ENCODE measurements around the gene MYO7B.

MYO7B gene

DNA sequence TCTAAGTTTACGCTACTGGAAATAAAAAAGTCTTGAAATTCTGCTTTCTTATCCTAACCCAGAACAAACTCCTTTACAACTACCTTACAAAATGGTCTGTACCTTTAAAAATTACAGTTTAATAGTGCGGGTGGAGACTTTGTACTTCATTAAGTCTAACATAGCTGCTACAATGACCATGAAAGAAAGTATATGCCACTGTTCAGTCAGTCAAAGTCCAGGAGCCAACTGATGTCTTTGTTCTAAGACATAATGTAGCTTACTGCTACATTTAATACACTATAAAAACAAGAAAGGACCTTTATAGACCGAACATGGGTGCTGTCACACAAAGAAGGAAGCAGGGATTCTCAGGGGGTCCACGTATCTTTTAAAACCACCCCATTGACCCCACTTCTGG is 45.2 kb upstream of the MYO7B start:
- Histone ChIP-seq H3K36me3 (replicated peaks; ENCODE audit: insufficient read depth, low read length) (peaks cover 28% of the 10 kb centered on the region), H3K4me2 (ENCODE audit: low read depth, low read length) (no peak overlapping the region), H3K4me1 (ENCODE audit: low read length) (no peaks in the 10 kb centered on the region), H3K4me3 (ENCODE audit: low read length) (no peak overlapping the region), H3K27ac (ENCODE audit: low read length) (no peak overlapping the region), H3K9me3 (replicated peaks; ENCODE audit: insufficient read depth, low read length) (no peaks in the 10 kb centered on the region), H3K79me2 (ENCODE audit: low read length) (no peaks in the 10 kb centered on the region), H3F3A (ENCODE audit: insufficient read depth, low read length) (no peaks in the 10 kb centered on the region; the same call in 1 of the 2 replicates), H3K9ac (ENCODE audit: low read length) (no peak overlapping the region), H3K27me3 (replicated peaks; ENCODE audit: insufficient read depth, low read length) (no peaks in the 10 kb centered on the region), H2AFZ (ENCODE audit: low read length) (no peak overlapping the region), H4K20me1 (ENCODE audit: insufficient read depth, low read length) (no peaks in the 10 kb centered on the region), H3K9me2 (replicated peaks; ENCODE audit: insufficient read depth, low read length) (no peaks in the 10 kb centered on the region)
- no peak for DNase-seq
- TF ChIP-seq CTCF (IDR thresholded peaks at IDR 0.05; ENCODE audit: low read length) (no peak), EZH2 (optimal IDR thresholded peaks at IDR 0.05; ENCODE audit: low read depth, low read length) (no peak), EZH2phosphoT487 (IDR thresholded peaks at IDR 0.05; ENCODE audit: low read length) (no peak)

DNA sequence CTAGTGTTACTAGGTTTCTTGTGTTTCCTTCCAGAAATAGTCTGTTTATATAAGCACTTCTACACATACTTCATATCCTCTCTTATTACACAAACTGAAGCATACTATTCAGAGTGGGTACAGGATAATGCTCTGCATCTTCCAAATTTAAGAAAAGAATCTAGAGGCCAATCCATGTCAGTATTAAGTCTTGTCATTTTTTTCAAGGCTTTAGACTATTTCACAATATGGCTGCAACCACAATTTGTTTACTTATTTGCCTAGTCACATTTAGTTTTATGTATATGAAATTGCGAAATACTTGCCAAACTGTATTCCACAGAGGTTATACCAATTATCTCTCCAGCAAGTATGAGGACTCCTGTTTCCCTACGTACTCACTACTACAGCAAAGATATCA is 37.1 kb upstream of the MYO7B start:
- DNase-seq, result no peak
- Histone ChIP-seq H3K4me2 (ENCODE audit: low read depth, low read length) (no peak overlapping the region), H3K27me3 (replicated peaks; ENCODE audit: insufficient read depth, low read length) (no peaks in the 10 kb centered on the region), H3K4me1 (ENCODE audit: low read length) (no peaks in the 10 kb centered on the region), H3K9me2 (replicated peaks; ENCODE audit: insufficient read depth, low read length) (no peaks in the 10 kb centered on the region), H3K79me2 (ENCODE audit: low read length) (peaks cover 5% of the 10 kb centered on the region), H3K36me3 (replicated peaks; ENCODE audit: insufficient read depth, low read length) (peaks cover 20% of the 10 kb centered on the region), H3K27ac (ENCODE audit: low read length) (no peak overlapping the region), H3F3A (ENCODE audit: insufficient read depth, low read length) (no peaks in the 10 kb centered on the region; the same call in 1 of the 2 replicates), H3K9ac (ENCODE audit: low read length) (no peak overlapping the region), H3K4me3 (ENCODE audit: low read length) (no peak overlapping the region), H4K20me1 (ENCODE audit: insufficient read depth, low read length) (no peaks in the 10 kb centered on the region), H3K9me3 (replicated peaks; ENCODE audit: insufficient read depth, low read length) (no peaks in the 10 kb centered on the region), H2AFZ (ENCODE audit: low read length) (no peak overlapping the region)
- no peak for TF ChIP-seq CTCF (IDR thresholded peaks at IDR 0.05; ENCODE audit: low read length)
- no peak for TF ChIP-seq EZH2phosphoT487 (IDR thresholded peaks at IDR 0.05; ENCODE audit: low read length)
- no peak for TF ChIP-seq EZH2 (optimal IDR thresholded peaks at IDR 0.05; ENCODE audit: low read depth, low read length)

DNA sequence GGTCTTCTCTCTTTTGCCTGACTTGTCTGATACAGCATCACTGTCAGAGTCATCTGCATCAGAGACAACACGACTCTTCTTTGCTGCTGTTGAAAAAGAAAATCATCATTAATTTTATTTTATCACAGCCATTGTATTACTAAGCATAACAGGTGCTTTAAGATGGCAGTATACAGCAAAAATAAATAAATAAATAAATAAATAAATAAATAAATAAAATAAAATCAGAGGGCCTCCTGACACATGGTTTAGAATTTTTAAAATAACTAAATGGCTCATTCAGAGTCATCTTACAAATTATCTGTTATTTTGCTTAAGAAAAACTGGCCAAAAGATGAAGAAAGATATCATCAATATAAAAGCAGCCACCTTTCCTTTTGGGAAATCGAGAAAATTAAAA is 32.0 kb upstream of the MYO7B start:
- H3K4me3 ChIP-seq (ENCODE audit: low read length), result no peak overlapping the region
- H4K20me1 ChIP-seq (ENCODE audit: insufficient read depth, low read length), result peaks cover 14% of the 10 kb centered on the region
- TF ChIP-seq EZH2phosphoT487 (IDR thresholded peaks at IDR 0.05; ENCODE audit: low read length), result no peak
- no peak for TF ChIP-seq EZH2 (optimal IDR thresholded peaks at IDR 0.05; ENCODE audit: low read depth, low read length)
- TF ChIP-seq CTCF (IDR thresholded peaks at IDR 0.05; ENCODE audit: low read length), result no peak
- H3K4me1 ChIP-seq (ENCODE audit: low read length), result no peaks in the 10 kb centered on the region
- no peak overlapping the region for H3K4me2 ChIP-seq (ENCODE audit: low read depth, low read length)
- no peak overlapping the region for H2AFZ ChIP-seq (ENCODE audit: low read length)
- no peaks in the 10 kb centered on the region for H3K27me3 ChIP-seq (replicated peaks; ENCODE audit: insufficient read depth, low read length)
- no peak for DNase-seq
- H3F3A ChIP-seq (ENCODE audit: insufficient read depth, low read length), result no peaks in the 10 kb centered on the region
- peaks cover 22% of the 10 kb centered on the region for H3K36me3 ChIP-seq (replicated peaks; ENCODE audit: insufficient read depth, low read length)
- H3K9me3 ChIP-seq (replicated peaks; ENCODE audit: insufficient read depth, low read length), result no peaks in the 10 kb centered on the region
- peaks cover 49% of the 10 kb centered on the region for H3K79me2 ChIP-seq (ENCODE audit: low read length)
- H3K9me2 ChIP-seq (replicated peaks; ENCODE audit: insufficient read depth, low read length), result no peaks in the 10 kb centered on the region
- no peak overlapping the region for H3K9ac ChIP-seq (ENCODE audit: low read length)
- H3K27ac ChIP-seq (ENCODE audit: low read length), result no peak overlapping the region
